Mesothelial cell of epicardium (in vitro differentiated cells): ENCODE results near the gene NUDT4B. TPM values are rescaled to one million over a fixed set of nuclear protein-coding genes. Genes with fewer than 3 reads are reported as not detected.
"Not testable (repeated sequence)": the region's sequence is repeated elsewhere in the genome, so short reads cannot be mapped to it uniquely, and the experiment has no call there.

ENCODE experiments used
- DNase-seq, 2 experiments: peaks; one replicate each; pipeline ENCODE4 v3.0.0; 2021; ENCODE audit warnings: low spot score in 2 of 2; ENCODE audit not compliant: unreplicated experiment in 2 of 2
- H3K27ac Mint-ChIP-seq: 2 replicates; pipeline ENCODE4 v1.8.0; 2021; ENCODE audit warnings: mixed read lengths
- H3K27me3 Mint-ChIP-seq: 2 replicates; pipeline ENCODE4 v1.8.0; 2021; ENCODE audit warnings: low read depth, mixed read lengths
- H3K36me3 Mint-ChIP-seq: 2 replicates; pipeline ENCODE4 v1.8.0; 2021; ENCODE audit warnings: mixed read lengths
- H3K4me1 Mint-ChIP-seq: 2 replicates; pipeline ENCODE4 v1.8.0; 2021; ENCODE audit warnings: mixed read lengths
- H3K4me3 Mint-ChIP-seq: 2 replicates; pipeline ENCODE4 v1.8.0; 2021; ENCODE audit warnings: mild to moderate bottlenecking, moderate library complexity, mixed read lengths
- H3K9me3 Mint-ChIP-seq: 2 replicates; pipeline ENCODE4 v1.8.0; 2021; ENCODE audit warnings: mixed read lengths
- total RNA-seq: library from RNA; stranded (reverse); gene quantifications from 3 replicates; pipeline ENCODE4 v1.2.1, GENCODE V29; 2021

Gene NUDT4B
- total RNA-seq, 1 donor from 2014 or later: not detected

- H3K36me3 Mint-ChIP-seq, H3K4me3 Mint-ChIP-seq, H3K9me3 Mint-ChIP-seq, H3K4me1 Mint-ChIP-seq, H3K27ac Mint-ChIP-seq, H3K27me3 Mint-ChIP-seq, DNase-seq: not testable (repeated sequence)
Measured at GRCh38 chr1:148793762-148794332, 45.3 kb downstream of the NUDT4B start.

Other genes with a start within 250 kb of the NUDT4B start
- gene NBPF14, start 152.8 kb upstream of the NUDT4B start, total RNA-seq: 31.4 to 38.3 TPM (median 36.2 TPM) in 3 replicates
- gene PDE4DIP, start 95.7 kb downstream of the NUDT4B start, total RNA-seq: 46.4 to 49.0 TPM (median 46.6 TPM) in 3 replicates